Measurements from ENCODE around the gene MTMR11. TPM values are rescaled to one million over a fixed set of nuclear protein-coding genes. Genes with fewer than 3 reads are reported as not detected.

MTMR11 gene, protein sequence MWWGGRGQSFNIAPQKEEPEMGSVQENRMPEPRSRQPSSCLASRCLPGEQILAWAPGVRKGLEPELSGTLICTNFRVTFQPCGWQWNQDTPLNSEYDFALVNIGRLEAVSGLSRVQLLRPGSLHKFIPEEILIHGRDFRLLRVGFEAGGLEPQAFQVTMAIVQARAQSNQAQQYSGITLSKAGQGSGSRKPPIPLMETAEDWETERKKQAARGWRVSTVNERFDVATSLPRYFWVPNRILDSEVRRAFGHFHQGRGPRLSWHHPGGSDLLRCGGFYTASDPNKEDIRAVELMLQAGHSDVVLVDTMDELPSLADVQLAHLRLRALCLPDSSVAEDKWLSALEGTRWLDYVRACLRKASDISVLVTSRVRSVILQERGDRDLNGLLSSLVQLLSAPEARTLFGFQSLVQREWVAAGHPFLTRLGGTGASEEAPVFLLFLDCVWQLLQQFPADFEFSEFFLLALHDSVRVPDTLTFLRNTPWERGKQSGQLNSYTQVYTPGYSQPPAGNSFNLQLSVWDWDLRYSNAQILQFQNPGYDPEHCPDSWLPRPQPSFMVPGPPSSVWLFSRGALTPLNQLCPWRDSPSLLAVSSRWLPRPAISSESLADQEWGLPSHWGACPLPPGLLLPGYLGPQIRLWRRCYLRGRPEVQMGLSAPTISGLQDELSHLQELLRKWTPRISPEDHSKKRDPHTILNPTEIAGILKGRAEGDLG
- total RNA-seq (2022) (23.8 and 33.5 TPM in 2 replicates), Bru-seq, nascent RNA (percentile 68 among the genes with signal in this experiment), BruChase-seq, experiment 1, labeled RNA remaining after a 6-hour chase (percentile 92 among the genes with signal in this experiment), BruChase-seq, experiment 2, labeled RNA remaining after a 2-hour chase (percentile 82 among the genes with signal in this experiment)
- long read RNA-seq, partial matches to known transcripts: 10 of 12 reads
- long read RNA-seq, other reads (novel, unspliced or antisense): 2 of 12 reads

DNA sequence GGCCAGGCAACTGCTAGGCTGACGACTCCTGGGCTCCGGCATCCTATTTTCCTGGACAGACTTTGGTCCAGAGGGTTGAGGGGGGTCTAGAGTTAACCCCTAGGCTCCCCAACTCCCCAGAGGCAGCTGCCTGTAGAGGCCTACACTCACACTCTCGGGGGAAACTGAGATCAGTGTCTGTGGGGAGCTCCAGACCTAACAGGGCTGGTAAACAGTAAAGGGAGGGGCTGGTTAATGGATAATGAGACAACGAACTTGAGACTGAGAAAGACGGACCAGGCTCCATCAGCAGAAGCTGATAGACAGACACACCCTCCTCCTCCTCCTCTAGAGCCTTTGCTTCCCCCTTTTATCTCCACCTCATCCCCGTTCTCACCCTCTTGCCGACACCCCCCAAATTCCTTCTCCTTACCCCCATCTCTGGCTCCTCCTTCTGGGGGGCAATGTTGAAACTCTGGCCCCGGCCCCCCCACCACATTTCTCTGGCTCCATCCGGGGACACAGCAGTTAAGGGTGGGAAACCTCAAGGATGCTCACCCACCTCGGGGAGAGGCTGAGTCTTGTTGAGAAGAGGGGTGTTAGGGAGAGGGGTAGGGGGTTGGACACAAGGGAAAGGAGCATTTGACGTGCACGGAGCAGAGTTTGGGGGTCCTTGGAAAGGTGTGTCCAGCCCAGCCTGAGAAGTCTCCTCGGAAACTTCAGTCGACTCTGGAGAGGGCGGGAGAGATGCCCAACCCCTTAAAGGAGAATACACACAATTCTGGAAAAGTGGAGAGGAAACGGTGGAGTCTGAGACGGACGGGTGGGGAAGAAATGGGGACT is at the start of gene MTMR11:
TSS of gene MTMR11 (minus strand) at position 710 of the 822 bp plus-strand sequence. CDS start at position 478, 232 bp downstream.
- peak within 1 kb of the TSS; percentile 93 for H3K27ac Mint-ChIP-seq (ENCODE audit: low read depth, unreplicated experiment)
- peak within 1 kb of the TSS; percentile 91 for H3K4me3 Mint-ChIP-seq (ENCODE audit: unreplicated experiment)
- intact Hi-C loops (cut with micrococcal nuclease): no loop called here
- ChIA-PET POLR2A (interaction anchor here (0.6 to 9.2 kb wide), 14 partner anchors 9 to 345 kb away, joined by 3 to 273 read pairs (median 5); partner anchors contain the start of genes BOLA1, OTUD7B and SF3B4), CTCF (interaction anchor here (1.2 to 1.7 kb wide), 4 partner anchors 11 to 251 kb away, joined by 3 to 6 read pairs (median 4); no protein-coding TSS in a partner anchor)
- TF ChIP-seq, protein P1, sequence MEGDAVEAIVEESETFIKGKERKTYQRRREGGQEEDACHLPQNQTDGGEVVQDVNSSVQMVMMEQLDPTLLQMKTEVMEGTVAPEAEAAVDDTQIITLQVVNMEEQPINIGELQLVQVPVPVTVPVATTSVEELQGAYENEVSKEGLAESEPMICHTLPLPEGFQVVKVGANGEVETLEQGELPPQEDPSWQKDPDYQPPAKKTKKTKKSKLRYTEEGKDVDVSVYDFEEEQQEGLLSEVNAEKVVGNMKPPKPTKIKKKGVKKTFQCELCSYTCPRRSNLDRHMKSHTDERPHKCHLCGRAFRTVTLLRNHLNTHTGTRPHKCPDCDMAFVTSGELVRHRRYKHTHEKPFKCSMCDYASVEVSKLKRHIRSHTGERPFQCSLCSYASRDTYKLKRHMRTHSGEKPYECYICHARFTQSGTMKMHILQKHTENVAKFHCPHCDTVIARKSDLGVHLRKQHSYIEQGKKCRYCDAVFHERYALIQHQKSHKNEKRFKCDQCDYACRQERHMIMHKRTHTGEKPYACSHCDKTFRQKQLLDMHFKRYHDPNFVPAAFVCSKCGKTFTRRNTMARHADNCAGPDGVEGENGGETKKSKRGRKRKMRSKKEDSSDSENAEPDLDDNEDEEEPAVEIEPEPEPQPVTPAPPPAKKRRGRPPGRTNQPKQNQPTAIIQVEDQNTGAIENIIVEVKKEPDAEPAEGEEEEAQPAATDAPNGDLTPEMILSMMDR (IDR thresholded peaks at IDR 0.05; ENCODE audit: unreplicated experiment): no peak
- H3K27me3 Mint-ChIP-seq (ENCODE audit: insufficient read depth, unreplicated experiment): no peaks in the 10 kb centered on the region
- peak; percentile 69 for DNase-seq (ENCODE audit: unreplicated experiment)
- H3K36me3 Mint-ChIP-seq (ENCODE audit: insufficient read depth, unreplicated experiment): peaks cover 9% of the 10 kb centered on the region
- no TSS peak for BruUV-seq (replicated peaks)
- H3K4me1 Mint-ChIP-seq (ENCODE audit: insufficient read depth, unreplicated experiment): peaks cover 55% of the 10 kb centered on the region
- H3K9me3 Mint-ChIP-seq (ENCODE audit: unreplicated experiment): no peaks in the 10 kb centered on the region

DNA sequence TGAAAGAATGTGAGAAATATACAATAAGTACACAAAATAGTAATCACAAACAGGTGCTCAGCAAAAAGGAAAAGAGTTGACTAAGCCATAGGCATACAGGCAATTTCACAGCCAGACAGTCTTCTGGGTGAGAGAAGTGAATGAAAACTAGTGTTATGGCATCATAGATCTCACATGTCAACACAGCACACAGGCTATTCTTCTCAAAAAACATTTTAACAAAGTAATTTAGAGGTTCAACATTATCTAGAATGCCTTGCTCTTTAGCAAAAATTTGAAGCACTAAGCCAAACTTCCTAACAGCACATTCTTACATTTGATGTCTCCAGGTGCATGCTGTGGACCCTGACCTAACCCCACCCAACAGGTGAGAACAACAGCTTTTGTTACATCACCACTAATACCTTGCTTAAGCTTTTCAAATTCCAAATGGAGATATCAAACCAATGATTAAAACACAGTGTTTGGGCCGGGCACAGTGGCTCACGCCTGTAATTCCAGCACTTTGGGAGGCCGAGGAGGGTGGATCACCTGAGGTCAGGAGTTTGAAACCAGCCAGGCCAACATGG is 43.4 kb upstream of the MTMR11 start:
- ChIA-PET POLR2A (interaction anchor here (1.2 to 4.8 kb wide), 6 partner anchors 11 to 93 kb away, joined by 3 to 25 read pairs (median 10); partner anchors contain the start of gene OTUD7B), CTCF (interaction anchor here (0.6 to 1.5 kb wide), 5 partner anchors 15 to 235 kb away, joined by 3 to 5 read pairs (median 3); no protein-coding TSS in a partner anchor)
- Mint-ChIP-seq H3K36me3 (ENCODE audit: insufficient read depth, unreplicated experiment) (peaks cover 38% of the 10 kb centered on the region), H3K27ac (ENCODE audit: low read depth, unreplicated experiment) (no peak overlapping the region), H3K27me3 (ENCODE audit: insufficient read depth, unreplicated experiment) (no peaks in the 10 kb centered on the region), H3K4me1 (ENCODE audit: insufficient read depth, unreplicated experiment) (peaks cover 13% of the 10 kb centered on the region), H3K4me3 (ENCODE audit: unreplicated experiment) (no peak overlapping the region), H3K9me3 (ENCODE audit: unreplicated experiment) (no peaks in the 10 kb centered on the region)
- BruUV-seq (replicated peaks): no TSS peak
- intact Hi-C loops (cut with micrococcal nuclease): no loop called here
- DNase-seq (ENCODE audit: unreplicated experiment): no peak
- TF ChIP-seq, protein P1 (IDR thresholded peaks at IDR 0.05; ENCODE audit: unreplicated experiment): no peak

DNA sequence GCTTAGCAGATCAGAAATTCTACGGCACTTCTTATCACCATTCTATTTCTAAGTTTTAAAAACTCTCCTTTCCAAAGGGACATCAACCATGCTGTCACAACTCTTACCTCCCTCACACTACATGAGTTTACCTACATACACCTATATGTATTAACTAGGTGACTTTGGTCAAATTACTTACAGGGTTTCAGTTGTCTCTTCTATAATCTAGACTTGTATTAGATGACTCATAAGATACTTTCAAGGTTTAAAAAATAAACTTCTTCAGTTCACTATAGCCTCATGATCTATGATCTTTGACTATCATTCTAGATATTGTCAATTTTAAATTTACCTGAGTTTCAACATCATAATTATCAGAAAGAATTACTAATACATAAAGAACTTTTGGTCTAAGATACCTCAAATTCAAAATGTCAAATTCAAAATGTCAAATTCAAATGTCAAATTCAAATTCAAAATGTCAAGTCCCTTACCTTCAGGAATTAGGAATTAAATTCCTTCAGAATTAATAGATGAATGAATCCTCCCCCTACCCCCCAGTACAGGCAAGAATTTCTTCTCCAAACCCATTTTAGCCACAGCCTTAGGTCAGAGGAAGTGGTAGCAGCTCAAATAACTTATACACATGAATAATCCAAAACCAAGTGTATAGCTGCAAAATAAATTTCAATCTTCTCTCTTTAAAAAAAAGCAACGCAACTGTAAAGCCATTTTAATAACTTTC is 42.7 kb upstream of the MTMR11 start:
- H3K4me1 Mint-ChIP-seq (ENCODE audit: insufficient read depth, unreplicated experiment): peaks cover 13% of the 10 kb centered on the region
- no TSS peak for BruUV-seq (replicated peaks)
- peaks cover 45% of the 10 kb centered on the region for H3K36me3 Mint-ChIP-seq (ENCODE audit: insufficient read depth, unreplicated experiment)
- TF ChIP-seq, protein P1 (IDR thresholded peaks at IDR 0.05; ENCODE audit: unreplicated experiment): no peak
- no peaks in the 10 kb centered on the region for H3K27me3 Mint-ChIP-seq (ENCODE audit: insufficient read depth, unreplicated experiment)
- no peak for DNase-seq (ENCODE audit: unreplicated experiment)
- POLR2A ChIA-PET: interaction anchor here (0.6 to 4.8 kb wide), 9 partner anchors 12 to 92 kb away, joined by 3 to 25 read pairs (median 7); partner anchors contain the start of gene OTUD7B
- CTCF ChIA-PET: interaction anchor here (0.9 to 1.5 kb wide), 3 partner anchors 15 to 26 kb away, joined by 3 read pairs; no protein-coding TSS in a partner anchor
- intact Hi-C loops (cut with micrococcal nuclease): no loop called here
- no peak overlapping the region for H3K27ac Mint-ChIP-seq (ENCODE audit: low read depth, unreplicated experiment)
- no peak overlapping the region for H3K4me3 Mint-ChIP-seq (ENCODE audit: unreplicated experiment)
- H3K9me3 Mint-ChIP-seq (ENCODE audit: unreplicated experiment): no peaks in the 10 kb centered on the region
